HL-60 (cell line): ENCODE data around the gene ZFR.

Source experiments
- DNase-seq, 2 experiments: peaks; one replicate each; pipeline ENCODE4 v3.0.0-alpha.2; 2010 to 2020; ENCODE audit warnings: low read depth in 1 of 2, low spot score in 1 of 2
- H3K27ac ChIP-seq: fragments of 250-450 bp; sonication (Bioruptor Pico); replicated peaks from 2 replicates; pipeline ENCODE4 v1.5.1; 2020; ENCODE audit warnings: mild to moderate bottlenecking, moderate library complexity
- H3K27me3 ChIP-seq: fragments of 250-450 bp; sonication (Bioruptor Pico); 2 replicates; pipeline ENCODE4 v1.5.1; 2021; ENCODE audit warnings: mild to moderate bottlenecking, moderate library complexity; ENCODE audit not compliant: insufficient read depth, poor library complexity, severe bottlenecking
- H3K4me3 ChIP-seq: replicated peaks from 2 replicates; pipeline ENCODE4 v1.5.1; 2011; ENCODE audit warnings: mild to moderate bottlenecking, control low read depth, low read length; ENCODE audit not compliant: insufficient read depth
- GABPA ChIP-seq: IDR thresholded peaks from 2 replicates; pipeline ENCODE4 v1.6.1; 2012; ENCODE audit warnings: low read depth
- POLR2AphosphoS5 ChIP-seq: IDR thresholded peaks from 2 replicates; pipeline ENCODE4 v1.6.1; 2012; ENCODE audit warnings: low read depth
- SPI1 ChIP-seq: IDR thresholded peaks from 2 replicates; pipeline ENCODE4 v1.6.1; 2012; ENCODE audit warnings: low read depth, mild to moderate bottlenecking, borderline replicate concordance
- TF ChIP-seq, protein P1 (sequence below): IDR thresholded peaks from one replicate; pipeline ENCODE4 v1.5.1; 2011; ENCODE audit warnings: low read length, control low read depth, inconsistent platforms; ENCODE audit not compliant: insufficient read depth
- TF ChIP-seq, protein P2 (sequence below): IDR thresholded peaks from 2 replicates; pipeline ENCODE4 v1.6.1; 2012; ENCODE audit warnings: low read depth; ENCODE audit not compliant: insufficient replicate concordance

The ZFR gene

DNA sequence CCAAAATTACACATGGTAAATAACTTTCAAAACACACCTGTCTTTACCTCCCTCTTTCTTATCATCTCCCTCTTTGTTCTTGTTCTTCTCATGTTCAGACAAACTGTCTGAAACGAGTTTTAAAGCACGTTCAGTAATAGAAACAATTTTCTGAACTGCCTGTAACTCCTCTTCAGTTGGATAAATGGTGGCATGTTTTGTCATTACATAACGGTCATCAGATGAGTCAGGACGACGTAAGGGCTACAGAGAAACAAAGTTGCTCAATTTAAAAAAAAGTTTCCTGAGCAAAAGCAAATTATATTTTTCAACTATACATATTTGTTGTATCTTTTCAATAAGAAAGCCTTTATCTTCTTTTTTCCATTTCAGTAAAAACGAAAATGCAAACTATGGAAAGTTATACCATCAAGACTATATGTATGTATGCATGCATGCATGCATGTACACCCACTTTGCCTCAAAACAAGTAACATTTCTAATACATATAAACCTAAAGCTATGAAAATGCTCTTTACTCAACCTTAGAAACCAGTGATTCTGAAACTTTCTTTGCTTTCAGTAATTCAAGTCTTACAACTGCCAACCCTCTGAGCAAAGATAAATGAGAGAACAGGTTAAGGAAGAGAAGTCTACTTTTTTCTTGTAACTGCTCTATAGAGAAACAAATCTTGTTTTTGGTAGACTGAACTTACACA, 56.0 kb downstream of the ZFR start:
- TF ChIP-seq, protein P1, sequence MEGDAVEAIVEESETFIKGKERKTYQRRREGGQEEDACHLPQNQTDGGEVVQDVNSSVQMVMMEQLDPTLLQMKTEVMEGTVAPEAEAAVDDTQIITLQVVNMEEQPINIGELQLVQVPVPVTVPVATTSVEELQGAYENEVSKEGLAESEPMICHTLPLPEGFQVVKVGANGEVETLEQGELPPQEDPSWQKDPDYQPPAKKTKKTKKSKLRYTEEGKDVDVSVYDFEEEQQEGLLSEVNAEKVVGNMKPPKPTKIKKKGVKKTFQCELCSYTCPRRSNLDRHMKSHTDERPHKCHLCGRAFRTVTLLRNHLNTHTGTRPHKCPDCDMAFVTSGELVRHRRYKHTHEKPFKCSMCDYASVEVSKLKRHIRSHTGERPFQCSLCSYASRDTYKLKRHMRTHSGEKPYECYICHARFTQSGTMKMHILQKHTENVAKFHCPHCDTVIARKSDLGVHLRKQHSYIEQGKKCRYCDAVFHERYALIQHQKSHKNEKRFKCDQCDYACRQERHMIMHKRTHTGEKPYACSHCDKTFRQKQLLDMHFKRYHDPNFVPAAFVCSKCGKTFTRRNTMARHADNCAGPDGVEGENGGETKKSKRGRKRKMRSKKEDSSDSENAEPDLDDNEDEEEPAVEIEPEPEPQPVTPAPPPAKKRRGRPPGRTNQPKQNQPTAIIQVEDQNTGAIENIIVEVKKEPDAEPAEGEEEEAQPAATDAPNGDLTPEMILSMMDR: no peak
- TF ChIP-seq, protein P2, sequence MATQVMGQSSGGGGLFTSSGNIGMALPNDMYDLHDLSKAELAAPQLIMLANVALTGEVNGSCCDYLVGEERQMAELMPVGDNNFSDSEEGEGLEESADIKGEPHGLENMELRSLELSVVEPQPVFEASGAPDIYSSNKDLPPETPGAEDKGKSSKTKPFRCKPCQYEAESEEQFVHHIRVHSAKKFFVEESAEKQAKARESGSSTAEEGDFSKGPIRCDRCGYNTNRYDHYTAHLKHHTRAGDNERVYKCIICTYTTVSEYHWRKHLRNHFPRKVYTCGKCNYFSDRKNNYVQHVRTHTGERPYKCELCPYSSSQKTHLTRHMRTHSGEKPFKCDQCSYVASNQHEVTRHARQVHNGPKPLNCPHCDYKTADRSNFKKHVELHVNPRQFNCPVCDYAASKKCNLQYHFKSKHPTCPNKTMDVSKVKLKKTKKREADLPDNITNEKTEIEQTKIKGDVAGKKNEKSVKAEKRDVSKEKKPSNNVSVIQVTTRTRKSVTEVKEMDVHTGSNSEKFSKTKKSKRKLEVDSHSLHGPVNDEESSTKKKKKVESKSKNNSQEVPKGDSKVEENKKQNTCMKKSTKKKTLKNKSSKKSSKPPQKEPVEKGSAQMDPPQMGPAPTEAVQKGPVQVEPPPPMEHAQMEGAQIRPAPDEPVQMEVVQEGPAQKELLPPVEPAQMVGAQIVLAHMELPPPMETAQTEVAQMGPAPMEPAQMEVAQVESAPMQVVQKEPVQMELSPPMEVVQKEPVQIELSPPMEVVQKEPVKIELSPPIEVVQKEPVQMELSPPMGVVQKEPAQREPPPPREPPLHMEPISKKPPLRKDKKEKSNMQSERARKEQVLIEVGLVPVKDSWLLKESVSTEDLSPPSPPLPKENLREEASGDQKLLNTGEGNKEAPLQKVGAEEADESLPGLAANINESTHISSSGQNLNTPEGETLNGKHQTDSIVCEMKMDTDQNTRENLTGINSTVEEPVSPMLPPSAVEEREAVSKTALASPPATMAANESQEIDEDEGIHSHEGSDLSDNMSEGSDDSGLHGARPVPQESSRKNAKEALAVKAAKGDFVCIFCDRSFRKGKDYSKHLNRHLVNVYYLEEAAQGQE: no peak
- no peak for TF ChIP-seq SPI1
- no peak for TF ChIP-seq POLR2AphosphoS5
- TF ChIP-seq GABPA: no peak
- no peaks in the 10 kb centered on the region for H3K27me3 ChIP-seq
- H3K27ac ChIP-seq: peak overlapping the region; percentile 29
- H3K4me3 ChIP-seq: peak overlapping the region; percentile 29
- peak; percentile 9 to 76 for DNase-seq

DNA sequence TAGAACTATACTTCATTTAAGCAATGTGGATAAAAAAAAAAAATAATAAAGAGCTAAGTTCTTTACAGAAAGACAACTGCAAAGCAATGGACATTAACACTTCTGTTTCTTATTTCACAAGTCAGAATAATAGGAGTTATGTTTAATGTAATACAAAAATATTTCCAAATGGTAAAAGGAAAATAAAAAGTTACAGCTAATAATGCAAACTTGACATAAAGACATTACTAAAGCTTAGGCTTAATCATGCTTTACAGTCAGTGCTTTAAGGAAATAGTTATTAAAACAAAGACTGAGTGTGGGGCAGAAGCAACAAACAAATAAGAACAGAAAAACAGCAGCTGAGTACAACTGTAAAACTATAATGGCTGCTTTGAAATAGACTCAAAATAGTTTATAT, 56.7 kb downstream of the ZFR start:
- Histone ChIP-seq H3K27ac (peak overlapping the region; percentile 29; the same call in 1 of the 2 replicates), H3K4me3 (peak overlapping the region; percentile 29), H3K27me3 (no peaks in the 10 kb centered on the region)
- no peak for TF ChIP-seq POLR2AphosphoS5
- no peak for TF ChIP-seq GABPA
- TF ChIP-seq, protein P1: no peak
- TF ChIP-seq, protein P2: no peak
- no peak for TF ChIP-seq SPI1
- DNase-seq: no peak

DNA sequence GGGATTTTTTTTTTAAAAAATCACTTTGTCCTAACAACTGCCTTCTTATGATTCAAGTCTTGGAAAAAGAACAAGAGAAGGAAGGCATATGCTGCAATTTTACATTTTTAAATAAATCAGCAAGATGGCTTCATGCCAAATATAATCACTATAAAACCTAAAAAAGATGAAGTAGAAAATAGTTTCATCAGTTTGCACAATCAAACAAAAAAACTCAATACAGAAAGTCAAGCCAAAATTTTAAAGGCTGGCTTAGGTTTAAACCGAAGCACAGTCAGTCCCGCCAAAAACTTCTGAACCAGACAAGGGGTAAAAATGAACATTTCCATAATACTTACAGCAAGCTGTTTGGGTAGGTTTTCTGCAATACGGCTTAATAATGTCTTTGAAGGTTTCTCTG, 57.3 kb downstream of the ZFR start:
- H3K4me3 ChIP-seq: peak overlapping the region; percentile 29
- no peak for DNase-seq
- TF ChIP-seq GABPA: no peak
- H3K27me3 ChIP-seq: no peaks in the 10 kb centered on the region
- H3K27ac ChIP-seq: no peak overlapping the region

DNA sequence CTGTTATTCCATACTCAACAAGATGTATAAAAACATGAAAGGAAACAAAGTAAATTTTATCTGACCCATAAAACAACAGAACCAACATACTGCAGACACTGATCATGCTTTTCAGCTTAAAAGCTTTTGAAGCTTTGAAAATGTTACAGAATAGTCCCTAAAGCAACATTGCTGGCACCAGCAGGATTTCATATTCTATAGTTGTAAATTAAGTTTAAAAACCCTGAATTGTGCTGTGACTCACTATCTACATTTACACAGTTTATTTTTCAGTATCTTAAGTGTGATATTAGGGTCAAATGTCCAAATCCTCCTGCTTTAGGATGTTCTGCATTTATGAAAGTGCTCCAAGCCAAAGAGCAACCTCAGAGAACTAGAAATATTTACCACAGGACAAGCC, 59.9 kb downstream of the ZFR start:
- TF ChIP-seq, protein P2: no peak
- TF ChIP-seq, protein P1: no peak
- Histone ChIP-seq H3K27ac (no peak overlapping the region), H3K4me3 (no peak overlapping the region), H3K27me3 (no peaks in the 10 kb centered on the region)
- no peak for DNase-seq
